Mesendoderm (in vitro differentiated cells): Measurements from ENCODE around the gene PLSCR5.

ENCODE experiments used
- DNase-seq: peaks from one replicate; pipeline ENCODE4 v3.0.0; 2013
- H2AK5ac ChIP-seq: 2 replicates; pipeline ENCODE4 v1.6.1; 2013; ENCODE audit warnings: low read length, inconsistent platforms
- H2BK120ac ChIP-seq: 2 replicates; pipeline ENCODE4 v1.6.1; 2013; ENCODE audit warnings: low read depth, mild to moderate bottlenecking, low read length, moderate library complexity, mixed read lengths
- H2BK15ac ChIP-seq: replicated peaks from 2 replicates; pipeline ENCODE4 v1.6.1; 2013; ENCODE audit warnings: low read depth, mild to moderate bottlenecking, moderate library complexity
- H2BK5ac ChIP-seq: 2 replicates; pipeline ENCODE4 v1.6.1; 2013; ENCODE audit warnings: low read length, inconsistent platforms
- H3K18ac ChIP-seq: 2 replicates; pipeline ENCODE4 v1.6.1; 2013; ENCODE audit warnings: mild to moderate bottlenecking, low read length, mixed read lengths
- H3K23ac ChIP-seq: one replicate; pipeline ENCODE4 v1.6.1; 2013; ENCODE audit warnings: low read length
- H3K27ac ChIP-seq: 2 replicates; pipeline ENCODE4 v1.5.1; 2013; ENCODE audit warnings: low read depth, mild to moderate bottlenecking, inconsistent platforms, low read length, moderate library complexity
- H3K27me3 ChIP-seq: 2 replicates; pipeline ENCODE4 v1.6.1; 2013; ENCODE audit warnings: low read length, control low read depth, mild to moderate bottlenecking, inconsistent platforms; ENCODE audit not compliant: insufficient read depth, poor library complexity
- H3K36me3 ChIP-seq: 2 replicates; pipeline ENCODE4 v1.6.1; 2013; ENCODE audit warnings: low read length, inconsistent platforms; ENCODE audit not compliant: control insufficient read depth, insufficient read depth
- H3K4ac ChIP-seq: one replicate; pipeline ENCODE4 v1.6.1; 2013; ENCODE audit warnings: low read depth, mild to moderate bottlenecking, low read length, moderate library complexity
- H3K4me1 ChIP-seq: 2 replicates; pipeline ENCODE4 v1.6.1; 2013; ENCODE audit warnings: low read depth, low read length, inconsistent platforms; ENCODE audit not compliant: control insufficient read depth
- H3K4me2 ChIP-seq: 2 replicates; pipeline ENCODE4 v1.6.1; 2013; ENCODE audit warnings: low read length
- H3K4me3 ChIP-seq: 2 replicates; pipeline ENCODE4 v1.5.1; 2013; ENCODE audit warnings: mild to moderate bottlenecking, low read length
- H3K56ac ChIP-seq: one replicate; pipeline ENCODE4 v1.6.1; 2013; ENCODE audit warnings: low read length
- H3K79me1 ChIP-seq: 2 replicates; pipeline ENCODE4 v1.6.1; 2013; ENCODE audit warnings: low read length, inconsistent platforms
- H3K79me2 ChIP-seq: 2 replicates; pipeline ENCODE4 v1.6.1; 2013; ENCODE audit warnings: mild to moderate bottlenecking, low read length; ENCODE audit not compliant: control insufficient read depth, insufficient read depth
- H3K9ac ChIP-seq: 2 replicates; pipeline ENCODE4 v1.6.1; 2013; ENCODE audit warnings: low read length, inconsistent platforms
- H4K5ac ChIP-seq: one replicate; pipeline ENCODE4 v1.6.1; 2013; ENCODE audit warnings: low read length
- H4K8ac ChIP-seq: one replicate; pipeline ENCODE4 v1.6.1; 2013; ENCODE audit warnings: low read depth, mild to moderate bottlenecking, control low read depth, low read length, moderate library complexity
- WGBS: extraction: QIAGEN DNeasy Blood & Tissue Kit; methylation state at CpG from one replicate; pipeline ENCODE4 v1.1.7; 2013; ENCODE audit warnings: low lambda C conversion rate, missing lambda C conversion rate; ENCODE audit not compliant: insufficient coverage; ENCODE audit errors: extremely low coverage; 5-methylcytosine and 5-hydroxymethylcytosine counted together

The PLSCR5 gene

DNA sequence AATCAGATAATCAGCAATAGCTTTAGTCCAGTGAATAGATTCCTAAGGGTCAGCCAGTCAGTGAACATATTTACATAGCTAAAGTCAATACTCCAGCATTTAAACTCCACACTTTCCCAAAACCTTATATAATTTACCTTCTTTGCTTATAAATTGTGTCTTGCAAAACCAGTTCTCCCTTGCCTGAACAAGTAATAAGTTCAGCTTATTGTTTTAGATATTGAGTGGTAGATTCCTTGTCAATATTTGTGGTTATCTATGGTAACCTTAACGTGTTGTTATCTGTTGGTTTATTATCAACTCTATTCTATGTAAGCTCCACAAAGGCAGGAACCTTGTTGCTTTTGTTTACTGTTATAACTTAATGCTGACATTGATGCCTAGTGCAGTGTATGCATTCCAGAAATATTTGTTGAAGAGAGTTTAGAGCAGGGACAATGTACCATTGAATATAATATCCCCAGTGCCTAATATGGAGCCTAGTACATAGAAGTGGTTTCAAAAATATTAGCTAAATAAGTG, 24.0 kb downstream of the PLSCR5 start:
- Histone ChIP-seq H2AK5ac (no peak overlapping the region), H3K4ac (no peak overlapping the region), H3K4me2 (no peak overlapping the region), H2BK120ac (no peak overlapping the region), H3K4me1 (no peaks in the 10 kb centered on the region), H3K56ac (no peak overlapping the region), H3K23ac (no peak overlapping the region), H2BK5ac (no peak overlapping the region), H3K18ac (no peak overlapping the region), H3K36me3 (no peaks in the 10 kb centered on the region), H3K27ac (no peak overlapping the region), H3K79me2 (no peaks in the 10 kb centered on the region), H3K9ac (no peak overlapping the region), H3K27me3 (no peaks in the 10 kb centered on the region), H3K79me1 (no peaks in the 10 kb centered on the region), H3K4me3 (no peak overlapping the region), H4K8ac (no peak overlapping the region), H4K5ac (no peak overlapping the region), H2BK15ac (no peak overlapping the region)
- WGBS = no CpG with 5 or more reads among the region's 1 CpG
- no peak for DNase-seq

- H3K36me3 ChIP-seq = no peaks in the 10 kb centered on the region
- H2AK5ac ChIP-seq = no peak overlapping the region
- no peak overlapping the region for H4K8ac ChIP-seq
- no peak overlapping the region for H3K4me3 ChIP-seq
- no peak overlapping the region for H2BK120ac ChIP-seq
- no peak overlapping the region for H3K4me2 ChIP-seq
- H3K27ac ChIP-seq = no peak overlapping the region
- no peak overlapping the region for H2BK5ac ChIP-seq
- no peaks in the 10 kb centered on the region for H3K79me2 ChIP-seq
- no peaks in the 10 kb centered on the region for H3K27me3 ChIP-seq
- H3K23ac ChIP-seq = no peak overlapping the region
- H3K56ac ChIP-seq = no peak overlapping the region
- no peaks in the 10 kb centered on the region for H3K4me1 ChIP-seq
- H3K4ac ChIP-seq = no peak overlapping the region
- no peak overlapping the region for H2BK15ac ChIP-seq
- no peak overlapping the region for H4K5ac ChIP-seq
- DNase-seq = peak; percentile 60
- no peak overlapping the region for H3K9ac ChIP-seq
- H3K79me1 ChIP-seq = no peaks in the 10 kb centered on the region
- no peak overlapping the region for H3K18ac ChIP-seq
Observed at GRCh38 chr3:146577662-146578061, 27.5 kb downstream of the PLSCR5 start.

DNA sequence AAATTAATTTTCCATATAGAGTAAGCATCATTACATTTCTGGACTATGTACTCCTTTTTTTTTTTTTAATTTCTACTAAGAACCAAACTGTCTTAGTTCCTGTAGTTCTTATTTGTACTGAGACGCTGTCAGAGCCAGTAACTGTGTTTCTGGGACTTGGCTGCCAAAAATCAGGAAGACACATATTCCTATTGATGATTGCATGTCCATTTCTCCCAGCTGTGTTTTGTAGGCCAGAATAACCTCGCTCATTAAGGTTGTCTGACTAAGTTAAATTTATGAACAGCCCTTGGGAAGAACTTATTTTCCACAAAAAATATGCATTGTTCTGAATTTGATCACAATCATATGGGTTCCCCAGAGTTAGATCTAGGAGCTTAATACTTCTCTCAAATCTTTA, 29.5 kb downstream of the PLSCR5 start:
- Histone ChIP-seq H3K4me3 (no peak overlapping the region), H3K4me2 (no peak overlapping the region), H3K27me3 (no peaks in the 10 kb centered on the region), H3K79me1 (no peaks in the 10 kb centered on the region), H3K79me2 (no peaks in the 10 kb centered on the region), H2AK5ac (no peak overlapping the region), H4K8ac (no peak overlapping the region), H3K4ac (no peak overlapping the region), H3K36me3 (no peaks in the 10 kb centered on the region), H2BK5ac (no peak overlapping the region), H3K9ac (no peak overlapping the region), H3K4me1 (no peaks in the 10 kb centered on the region), H3K27ac (no peak overlapping the region), H3K56ac (peak overlapping the region; percentile 51), H4K5ac (no peak overlapping the region), H2BK120ac (no peak overlapping the region), H3K23ac (no peak overlapping the region), H2BK15ac (no peak overlapping the region), H3K18ac (no peak overlapping the region)
- no CpG with 5 or more reads among the region's 2 CpGs for WGBS
- DNase-seq = no peak

DNA sequence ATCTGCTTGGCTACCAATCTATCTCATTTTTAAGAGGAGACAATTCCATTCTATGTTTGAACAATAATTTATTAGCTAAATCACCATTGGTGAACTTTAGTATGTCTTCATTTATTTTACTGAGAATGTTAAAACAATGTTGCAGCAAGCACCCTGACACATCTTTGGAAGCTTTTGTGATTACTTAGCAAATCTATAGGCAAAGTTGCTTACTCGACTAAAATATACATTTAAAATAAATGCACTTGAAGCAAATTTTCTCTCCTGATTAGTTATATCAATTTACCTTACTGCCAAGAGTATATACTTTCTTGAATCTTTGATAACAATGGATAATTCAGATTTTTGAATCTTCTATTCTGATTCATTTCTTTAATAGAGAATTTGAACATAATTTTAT, 31.0 kb downstream of the PLSCR5 start:
- H2BK15ac ChIP-seq = no peak overlapping the region
- no peak overlapping the region for H3K4me3 ChIP-seq
- no CpG with 5 or more reads among the region's 1 CpG for WGBS
- no peak overlapping the region for H2BK5ac ChIP-seq
- no peak overlapping the region for H3K23ac ChIP-seq
- no peak overlapping the region for H4K8ac ChIP-seq
- H3K27ac ChIP-seq = no peak overlapping the region
- H3K27me3 ChIP-seq = no peaks in the 10 kb centered on the region
- no peak overlapping the region for H3K4ac ChIP-seq
- H3K4me1 ChIP-seq = no peaks in the 10 kb centered on the region
- no peak overlapping the region for H2BK120ac ChIP-seq
- no peak overlapping the region for H4K5ac ChIP-seq
- H3K4me2 ChIP-seq = no peak overlapping the region
- H3K56ac ChIP-seq = no peak overlapping the region
- no peak overlapping the region for H3K18ac ChIP-seq
- no peak overlapping the region for H2AK5ac ChIP-seq
- H3K79me2 ChIP-seq = no peaks in the 10 kb centered on the region
- no peak for DNase-seq
- no peaks in the 10 kb centered on the region for H3K79me1 ChIP-seq
- H3K36me3 ChIP-seq = no peaks in the 10 kb centered on the region
- no peak overlapping the region for H3K9ac ChIP-seq

- no peak for DNase-seq
- H4K8ac ChIP-seq = no peak overlapping the region
- H3K4me1 ChIP-seq = no peaks in the 10 kb centered on the region
- no peak overlapping the region for H3K27ac ChIP-seq
- H3K4me2 ChIP-seq = no peak overlapping the region
- no peak overlapping the region for H2BK120ac ChIP-seq
- H4K5ac ChIP-seq = no peak overlapping the region
- H3K56ac ChIP-seq = no peak overlapping the region
- no peak overlapping the region for H3K18ac ChIP-seq
- H3K79me1 ChIP-seq = no peaks in the 10 kb centered on the region
- no peak overlapping the region for H2BK15ac ChIP-seq
- H3K23ac ChIP-seq = no peak overlapping the region
- no peak overlapping the region for H3K4me3 ChIP-seq
- H3K36me3 ChIP-seq = no peaks in the 10 kb centered on the region
- H3K79me2 ChIP-seq = no peaks in the 10 kb centered on the region
- H2AK5ac ChIP-seq = no peak overlapping the region
- no CpG with 5 or more reads among the region's 3 CpGs for WGBS
- H3K9ac ChIP-seq = no peak overlapping the region
- no peak overlapping the region for H3K4ac ChIP-seq
- no peak overlapping the region for H2BK5ac ChIP-seq
- no peaks in the 10 kb centered on the region for H3K27me3 ChIP-seq
Observed at GRCh38 chr3:146569314-146569713, 35.8 kb downstream of the PLSCR5 start.

DNA sequence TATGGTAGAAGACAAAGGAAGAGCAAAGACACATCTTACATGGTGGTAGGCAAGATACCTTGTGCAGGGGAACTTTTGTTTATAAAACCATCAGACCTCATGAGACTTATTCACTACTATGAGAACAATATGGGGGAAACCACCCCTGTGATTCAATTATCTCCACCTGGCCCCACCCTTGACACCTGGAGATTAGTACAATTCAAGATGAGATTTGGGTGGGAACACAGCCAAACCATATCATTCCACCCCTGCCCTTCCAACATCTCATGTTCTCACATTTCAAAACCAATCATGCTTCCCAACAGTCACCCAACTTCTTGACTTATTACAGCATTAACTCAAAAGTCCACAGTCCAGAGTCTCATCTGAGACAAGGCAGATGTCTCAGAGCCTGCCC, 39.0 kb downstream of the PLSCR5 start:
- no peak overlapping the region for H2AK5ac ChIP-seq
- H3K23ac ChIP-seq = no peak overlapping the region
- H3K4me1 ChIP-seq = no peaks in the 10 kb centered on the region
- no peak overlapping the region for H3K4me2 ChIP-seq
- no peak overlapping the region for H3K18ac ChIP-seq
- H3K4ac ChIP-seq = no peak overlapping the region
- H2BK120ac ChIP-seq = no peak overlapping the region
- no peak overlapping the region for H4K8ac ChIP-seq
- no peaks in the 10 kb centered on the region for H3K27me3 ChIP-seq
- no peak for DNase-seq
- no peaks in the 10 kb centered on the region for H3K79me1 ChIP-seq
- no peak overlapping the region for H4K5ac ChIP-seq
- H3K27ac ChIP-seq = no peak overlapping the region
- no peak overlapping the region for H3K9ac ChIP-seq
- H2BK5ac ChIP-seq = no peak overlapping the region
- no peak overlapping the region for H3K56ac ChIP-seq
- H3K36me3 ChIP-seq = no peaks in the 10 kb centered on the region
- no peak overlapping the region for H2BK15ac ChIP-seq
- no peak overlapping the region for H3K4me3 ChIP-seq
- H3K79me2 ChIP-seq = no peaks in the 10 kb centered on the region
